NCI-H2107 treated with DMSO at 0.1 percent for 48 hours (cell line): Measurements from ENCODE around the gene SERINC1.
A peak's percentile ranks its signal among the peaks of the same experiment; 100 is the strongest.
"Not testable (repeated sequence)": the region's sequence is repeated elsewhere in the genome, so short reads cannot be mapped to it uniquely, and the experiment has no call there.

ENCODE experiments used
- DNase-seq: peaks from one replicate; lab custom pipeline; 2025; ENCODE audit not compliant: unreplicated experiment; lab: John Stamatoyannopoulos, UW

SERINC1 gene

DNA sequence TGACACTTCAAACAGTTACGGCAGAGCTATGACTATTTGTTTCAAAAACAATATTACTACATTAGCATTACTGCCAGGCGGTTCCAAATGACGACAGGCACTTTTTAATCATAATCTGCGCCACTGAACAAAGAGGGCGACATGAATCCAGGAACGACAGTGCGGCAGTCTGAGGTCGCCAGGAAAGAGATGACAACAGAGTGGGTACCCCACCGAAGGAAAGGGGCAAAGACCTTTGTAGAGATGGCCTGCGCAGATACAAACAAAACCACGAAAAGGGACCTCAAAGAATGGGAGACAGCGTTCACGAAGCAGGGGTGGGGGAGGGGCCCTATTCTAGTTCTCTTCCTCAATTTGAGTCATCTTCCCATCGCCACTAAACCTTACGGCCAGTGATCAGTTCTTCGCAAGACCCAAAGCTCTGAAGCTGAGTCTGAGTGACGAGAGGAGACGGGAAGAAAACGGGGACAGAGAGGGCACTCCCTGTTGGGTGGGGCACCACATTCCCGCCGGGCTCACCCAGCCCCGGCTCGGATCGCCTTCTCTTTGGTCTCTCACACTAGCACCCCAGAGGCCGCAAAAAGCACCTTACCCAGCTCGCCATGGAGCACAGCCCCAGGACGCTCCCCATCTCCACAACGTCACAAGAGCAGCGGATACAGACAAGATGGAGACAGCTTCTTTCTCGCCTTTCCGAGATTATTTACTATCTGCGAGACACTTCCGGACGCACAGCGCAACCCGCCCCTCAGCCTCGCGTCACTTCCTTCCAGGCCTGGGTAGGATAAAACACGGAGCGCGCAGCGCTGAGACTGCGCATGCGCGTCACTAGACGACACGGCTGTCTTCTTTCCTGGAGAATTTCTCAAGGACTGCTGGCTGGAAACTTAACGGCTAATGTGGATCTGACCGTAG lies at the start of gene SERINC1:
Gene SERINC1 (minus strand): TSS at position 701 of the 915 bp plus-strand sequence. CDS start 70 bp downstream, at position 631.
- peak; percentile 89 for DNase-seq

DNA sequence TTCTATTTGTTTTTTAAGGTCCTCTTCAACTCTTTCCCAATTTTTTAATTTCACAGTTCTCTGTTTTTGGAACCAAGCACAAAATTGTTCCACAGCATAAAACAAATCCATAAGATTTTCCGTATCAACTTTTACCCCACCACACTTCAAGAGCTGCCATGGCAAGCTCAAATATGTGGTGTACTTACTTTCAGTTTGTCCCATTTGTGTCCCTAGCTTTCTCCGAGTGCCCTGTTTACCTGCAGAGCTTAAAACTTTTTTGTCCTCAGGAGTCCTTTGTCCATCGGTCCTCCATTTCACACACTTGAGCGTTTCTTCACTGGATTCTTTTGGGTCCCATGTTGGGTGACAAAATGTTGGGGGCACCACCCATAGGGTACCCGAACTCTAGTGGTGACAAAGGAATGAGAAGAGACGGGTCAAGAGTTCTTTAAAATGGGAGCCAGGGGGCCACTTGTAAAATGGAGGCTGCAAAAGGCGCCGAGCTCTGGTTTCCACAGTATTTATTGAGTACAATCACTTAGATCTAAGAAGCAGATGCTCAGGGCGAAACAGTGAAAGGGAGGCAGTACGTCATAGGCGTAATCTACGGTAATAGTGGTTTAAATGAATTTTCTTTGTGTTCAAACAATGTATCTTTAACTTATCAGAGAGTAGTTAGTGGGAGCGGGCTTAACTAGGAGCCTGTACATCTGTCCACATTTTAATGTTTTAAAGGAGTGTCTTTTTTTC lies 39.8 kb upstream of the SERINC1 start:
- peak; percentile 26 for DNase-seq

DNA sequence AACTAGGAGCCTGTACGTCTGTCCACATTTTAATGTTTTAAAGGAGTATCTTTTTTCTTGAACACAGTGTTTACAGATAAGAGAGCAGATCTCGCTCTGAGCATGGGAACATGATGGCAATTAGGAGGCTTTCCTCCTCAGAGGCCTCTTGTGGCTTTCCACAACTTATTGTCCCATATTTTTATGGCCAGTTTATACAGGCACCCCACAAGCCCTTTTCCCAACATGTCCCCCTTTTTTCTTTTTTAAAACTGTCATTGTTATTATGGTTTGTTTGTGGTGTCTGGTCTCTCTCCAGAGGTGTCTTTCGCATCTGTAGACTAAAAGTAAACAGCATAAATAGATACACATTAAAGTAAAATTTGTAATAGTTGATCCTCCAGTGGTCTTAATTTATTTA lies 33.6 kb upstream of the SERINC1 start:
- DNase-seq, result not testable (repeated sequence)

DNA sequence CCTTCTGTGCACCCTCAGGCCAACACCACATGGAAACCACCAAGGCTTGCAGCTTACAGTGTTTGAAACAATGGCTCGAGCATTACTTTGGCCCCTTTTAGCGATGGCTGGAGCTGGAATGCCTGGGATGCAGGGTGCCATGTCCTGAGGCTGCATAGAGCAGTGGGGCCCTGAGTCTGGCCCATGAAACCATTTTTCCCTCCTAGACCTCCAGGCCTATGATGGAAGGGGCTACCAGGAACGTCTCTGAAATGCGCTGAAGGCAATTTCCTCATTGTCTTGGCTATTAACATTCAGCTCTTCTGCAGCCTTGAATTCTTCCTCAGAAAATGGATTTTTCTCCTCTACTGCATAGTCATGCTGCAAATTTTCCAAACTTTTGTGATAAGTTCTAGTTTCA lies 29.9 kb upstream of the SERINC1 start:
- DNase-seq, result no peak

DNA sequence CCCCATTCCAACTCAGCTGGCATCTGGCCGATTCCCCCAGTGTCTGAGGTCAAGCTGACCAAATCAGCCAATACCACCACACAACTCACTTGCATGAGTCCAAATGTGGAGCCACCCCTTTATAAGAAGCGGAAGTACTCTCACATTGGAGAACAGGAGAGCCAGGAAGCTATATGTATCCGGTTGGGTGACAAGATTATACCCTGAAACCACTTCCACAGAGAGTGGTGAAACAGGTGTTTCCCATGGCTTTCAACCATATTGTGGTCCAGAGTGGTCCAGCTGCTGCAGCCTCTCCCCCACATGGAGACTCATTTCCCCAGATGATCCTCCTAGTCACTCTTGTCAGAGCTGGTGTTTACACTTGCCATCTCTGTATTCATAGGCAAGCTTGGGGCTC lies 24.0 kb upstream of the SERINC1 start:
- DNase-seq, result no peak

DNA sequence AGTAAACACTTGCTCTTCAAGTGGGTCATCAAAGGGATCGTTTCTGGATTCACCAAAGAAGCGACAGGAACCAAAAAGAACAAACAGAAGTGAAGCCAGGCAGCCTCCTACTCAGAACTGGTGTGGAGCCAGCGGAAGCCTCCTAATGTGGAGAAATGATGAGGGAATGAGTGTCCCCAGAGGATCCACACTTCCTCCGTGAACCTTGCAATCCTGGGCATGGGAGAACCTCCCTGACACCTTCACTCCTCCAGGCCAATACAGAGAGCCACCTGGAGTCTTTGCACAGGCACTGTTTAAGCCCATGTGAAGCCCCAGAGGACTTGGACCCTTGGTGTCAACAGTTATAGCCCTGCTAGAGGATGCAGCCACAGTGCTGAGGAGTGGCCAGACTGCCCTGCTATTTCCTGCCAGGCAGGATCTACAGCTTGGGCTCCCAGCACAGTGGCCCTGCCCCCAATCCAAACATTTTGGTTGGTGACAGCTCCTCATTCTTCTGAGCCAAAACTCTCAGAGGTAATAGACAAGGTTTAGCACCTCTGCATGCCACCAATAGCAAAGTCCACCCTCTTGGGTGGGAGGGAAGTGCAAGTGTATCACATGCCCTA lies 23.2 kb upstream of the SERINC1 start:
- DNase-seq, result no peak

DNA sequence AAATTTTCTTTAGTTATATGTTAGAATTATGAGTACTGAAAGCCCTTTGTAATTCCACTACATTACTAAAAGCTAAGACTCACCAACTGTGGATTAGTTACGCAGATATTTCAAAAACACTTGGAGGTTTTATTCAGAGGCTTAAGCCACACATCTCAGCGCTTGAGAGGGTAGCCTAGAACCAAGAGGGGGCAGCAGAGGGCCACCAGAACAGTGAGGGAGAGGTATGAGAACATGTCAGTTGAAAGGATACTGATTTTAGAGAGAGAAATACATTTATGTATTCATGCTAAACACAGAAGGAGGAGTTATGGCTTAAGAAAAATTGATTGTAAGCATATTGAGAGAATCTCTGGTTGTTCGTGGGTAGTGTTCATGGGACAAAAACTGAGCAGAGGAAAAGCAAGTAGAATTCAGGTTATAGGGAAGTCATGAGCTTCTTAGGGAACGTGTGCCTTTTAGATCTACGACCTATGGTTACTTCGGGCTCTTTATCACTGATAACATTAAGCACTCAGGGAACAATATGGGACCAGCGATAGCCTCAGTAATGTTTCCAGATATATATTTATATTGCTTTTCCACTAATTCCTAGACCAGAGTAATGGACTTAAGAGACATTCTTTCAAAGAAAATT lies 20.4 kb upstream of the SERINC1 start:
- DNase-seq, result peak; percentile 70

DNA sequence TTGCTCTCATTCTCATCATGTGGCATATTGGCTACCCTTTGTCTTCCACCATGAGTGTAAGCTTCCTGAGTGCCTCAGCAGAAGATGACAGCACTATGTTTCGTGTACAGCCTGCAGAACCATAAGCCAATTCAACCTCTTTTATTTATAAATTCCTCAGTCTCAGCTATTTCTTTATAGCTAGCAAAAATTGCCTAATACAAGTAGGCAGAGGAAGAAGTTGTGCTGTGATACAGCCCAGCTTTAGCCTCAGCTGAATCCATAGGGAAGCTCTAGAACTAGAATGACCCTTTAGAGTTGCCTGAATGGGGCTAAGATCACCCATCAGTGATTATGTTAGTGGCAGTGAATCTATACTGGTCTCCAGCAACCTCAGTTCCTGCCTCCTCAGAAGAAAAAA lies 19.0 kb upstream of the SERINC1 start:
- no peak for DNase-seq

DNA sequence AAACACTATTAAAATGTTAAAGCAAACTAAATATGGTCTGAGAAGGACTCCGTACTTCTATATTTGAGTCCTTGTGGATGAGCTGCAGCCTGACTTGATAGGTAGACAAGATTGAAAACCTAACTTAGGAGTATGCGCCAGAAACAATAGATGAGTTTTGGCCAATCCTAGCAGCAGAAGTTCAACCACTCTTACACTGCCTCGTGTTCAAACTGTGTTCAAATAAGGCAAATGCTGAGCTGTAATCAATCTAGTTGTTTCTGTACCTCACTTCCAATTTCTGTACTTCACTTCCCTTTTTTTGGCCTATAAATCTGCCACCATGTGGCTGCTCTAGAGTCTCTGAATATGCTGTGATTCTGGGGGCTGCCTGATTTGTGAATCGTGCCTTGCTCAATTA lies 13.2 kb upstream of the SERINC1 start:
- DNase-seq, result no peak

DNA sequence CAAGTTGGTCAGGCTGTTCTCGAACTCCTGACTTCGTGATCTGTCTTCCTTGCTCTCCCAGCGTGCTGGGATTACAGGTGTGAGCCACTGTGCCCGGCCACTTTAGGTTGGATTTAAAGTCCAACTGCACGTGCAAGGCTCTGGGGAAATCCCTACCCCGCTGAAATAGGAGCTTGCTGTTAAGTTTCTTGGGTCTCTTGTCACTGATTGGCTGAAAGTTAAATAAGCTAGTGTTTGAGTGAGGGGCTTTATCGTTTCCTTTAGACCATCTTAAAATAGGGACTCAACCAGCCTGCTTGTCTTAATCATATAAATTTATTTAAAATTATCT lies 11.1 kb upstream of the SERINC1 start:
- DNase-seq, result no peak

DNA sequence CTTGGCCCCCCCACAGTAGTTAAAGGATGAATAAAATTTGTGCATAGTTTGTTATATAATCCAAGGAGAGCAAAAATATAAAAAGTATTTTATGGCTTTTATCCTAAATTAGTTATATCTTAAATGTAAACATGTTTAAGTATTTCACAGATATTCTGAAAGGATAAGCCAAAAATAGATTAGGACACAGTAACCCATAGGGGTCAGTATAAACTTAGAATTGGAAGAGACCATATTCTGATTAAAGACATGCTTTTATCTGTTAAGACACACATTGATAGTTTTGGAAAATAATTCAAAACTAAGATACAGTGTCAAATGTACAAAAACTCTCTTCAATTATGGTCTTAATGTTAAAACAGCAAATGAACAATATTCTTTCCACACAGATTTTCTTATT lies 4.5 kb upstream of the SERINC1 start:
- DNase-seq, result peak; percentile 6

DNA sequence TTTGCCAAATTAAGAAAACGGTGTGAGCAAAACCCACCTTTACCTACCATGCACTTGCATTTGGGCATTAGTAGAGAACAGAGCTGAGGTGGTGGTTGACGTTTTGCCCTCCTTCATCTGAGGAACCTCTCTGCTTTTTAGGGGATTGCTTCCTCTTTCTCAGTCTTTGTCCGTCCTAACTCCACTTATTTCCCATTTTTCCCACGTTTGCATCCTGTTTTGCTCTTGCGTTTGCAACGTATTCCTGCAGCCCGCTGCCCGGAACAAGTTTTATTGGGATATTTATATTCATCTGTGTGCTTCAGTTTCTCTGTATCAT lies 374 bp upstream of the SERINC1 start:
- DNase-seq, result no peak

DNA sequence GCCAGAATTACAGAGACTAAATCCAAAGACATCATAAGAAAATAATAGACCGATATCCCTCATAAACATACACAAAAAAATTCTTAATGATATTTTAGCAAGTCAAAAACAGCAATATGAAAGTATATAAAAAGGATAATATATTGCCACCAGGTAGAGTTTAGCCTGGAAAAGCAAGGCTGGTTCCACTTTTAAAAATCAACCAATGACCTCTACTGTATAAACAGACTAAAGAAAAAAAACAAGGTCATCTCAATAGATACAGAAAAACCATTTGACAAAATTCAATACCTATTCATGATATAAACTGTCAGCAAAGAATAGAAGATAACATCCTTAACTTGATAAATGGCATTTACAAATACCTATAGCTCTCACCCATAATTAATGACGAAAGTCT lies 9.7 kb downstream of the SERINC1 start:
- no peak for DNase-seq

DNA sequence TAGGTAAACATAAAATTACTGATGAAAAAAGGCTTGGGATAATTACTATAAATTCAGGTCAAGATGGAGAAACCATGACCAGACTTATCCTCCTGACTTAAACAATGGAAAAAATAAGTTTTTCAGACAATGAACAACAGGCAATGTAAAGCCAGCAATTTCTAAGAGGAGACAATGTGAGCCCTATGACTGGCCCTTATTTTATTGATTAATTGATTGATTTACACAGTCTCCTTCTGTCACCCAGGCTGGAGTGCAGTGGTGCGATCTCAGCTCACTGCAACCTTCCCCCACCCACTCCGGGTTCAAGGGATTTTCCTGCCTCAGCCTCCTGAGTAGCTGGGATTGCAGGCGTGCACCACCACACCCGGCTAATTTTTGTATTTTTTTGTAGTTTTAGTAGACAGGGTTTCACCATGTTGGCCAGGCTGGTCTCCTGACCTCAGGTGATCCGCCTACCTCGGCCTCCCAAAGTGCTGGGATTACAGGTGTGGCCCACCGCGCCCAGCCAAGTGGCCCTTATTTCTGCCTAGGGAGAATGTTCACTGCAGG lies 11.7 kb downstream of the SERINC1 start:
- not testable (repeated sequence) for DNase-seq

DNA sequence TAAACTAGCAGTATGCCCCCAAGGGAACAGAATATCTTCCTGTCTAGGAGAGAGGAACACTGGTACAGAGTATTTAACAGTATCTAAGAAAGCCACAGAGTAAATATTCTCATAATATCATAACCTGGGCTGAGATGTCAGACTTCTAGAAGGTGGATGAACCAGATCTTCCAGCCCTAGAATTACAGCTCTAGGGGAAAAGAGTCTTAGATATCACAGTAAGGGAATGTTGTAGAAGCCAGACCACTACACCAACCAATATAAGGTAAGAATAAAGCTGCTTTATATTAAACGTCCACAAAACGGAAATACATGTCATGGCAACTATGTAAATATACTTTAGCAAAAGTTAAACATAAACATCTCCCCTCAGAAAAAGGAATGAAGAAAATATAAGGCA lies 12.4 kb downstream of the SERINC1 start:
- DNase-seq, result no peak

DNA sequence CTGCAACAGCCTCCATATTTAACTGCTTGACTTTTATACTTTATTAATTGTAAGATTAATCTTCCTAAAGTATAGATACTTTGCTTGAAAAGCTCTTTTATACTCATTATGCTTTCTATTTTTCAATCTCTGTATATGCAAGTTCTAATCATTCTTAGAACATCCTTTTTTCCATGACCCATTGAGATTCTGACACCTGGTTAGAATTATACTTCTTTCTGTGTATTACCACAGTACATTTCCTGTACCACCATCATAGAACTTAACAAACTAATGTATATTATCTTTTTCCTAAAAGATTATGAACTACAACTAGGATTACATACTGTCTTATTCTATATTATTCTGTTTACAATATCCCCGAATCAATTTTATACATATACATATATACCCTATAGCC lies 13.5 kb downstream of the SERINC1 start:
- no peak for DNase-seq

DNA sequence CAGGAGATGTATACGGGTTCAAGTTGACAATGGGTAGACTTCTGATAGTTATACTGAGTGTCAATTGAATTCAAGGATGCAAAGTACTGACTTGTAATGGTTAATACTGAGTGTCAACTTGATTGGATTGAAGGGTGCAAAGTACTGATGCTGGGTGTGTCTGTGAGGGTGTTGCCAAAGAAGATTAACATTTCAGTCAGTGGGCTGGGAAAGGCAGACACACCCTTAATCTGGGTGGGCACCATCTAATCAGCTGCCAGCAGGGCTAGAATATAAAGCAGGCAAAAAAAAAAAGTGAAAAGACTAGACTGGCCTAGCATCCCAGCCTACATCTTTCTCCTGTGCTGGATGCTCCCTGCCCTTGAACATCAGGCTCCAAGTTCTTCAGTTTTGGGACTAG lies 16.5 kb downstream of the SERINC1 start:
- not testable (repeated sequence) for DNase-seq

DNA sequence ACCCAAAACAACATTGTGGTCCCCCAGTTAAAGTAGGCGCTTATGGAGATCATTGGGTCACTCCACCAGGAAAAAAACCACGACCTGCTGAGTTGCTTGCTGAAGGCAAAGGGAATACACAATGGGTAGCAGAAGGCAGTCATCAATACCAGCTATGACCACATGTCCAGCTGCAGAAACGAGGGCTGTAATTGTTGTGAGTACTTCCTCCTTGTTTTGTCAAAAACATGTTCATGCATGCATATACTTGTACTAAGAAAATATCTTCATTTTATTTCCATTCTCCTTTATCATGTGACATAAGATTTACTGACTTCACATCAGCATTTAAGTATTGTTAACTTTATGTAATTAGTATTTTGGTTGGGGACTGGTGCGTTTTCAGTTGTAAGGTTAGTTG lies 16.9 kb downstream of the SERINC1 start:
- DNase-seq, result no peak

DNA sequence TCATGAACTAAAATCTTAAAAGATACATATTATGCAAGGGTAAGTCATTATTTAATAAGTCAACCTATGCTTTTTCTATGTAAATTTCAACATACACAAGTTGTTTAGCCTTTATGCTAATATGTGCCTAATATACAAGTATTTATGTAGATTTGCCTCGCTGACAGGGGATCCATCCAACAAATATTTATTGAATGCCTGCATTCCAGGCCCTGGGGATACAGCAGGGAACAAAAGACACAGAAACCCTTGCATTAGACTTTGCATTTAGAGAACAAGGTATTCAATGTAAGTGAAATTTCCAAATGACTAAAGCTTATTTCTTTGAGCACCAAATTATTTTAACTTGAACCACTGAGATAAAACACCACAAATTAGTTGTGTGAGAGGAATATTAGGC lies 19.1 kb downstream of the SERINC1 start:
- no peak for DNase-seq

DNA sequence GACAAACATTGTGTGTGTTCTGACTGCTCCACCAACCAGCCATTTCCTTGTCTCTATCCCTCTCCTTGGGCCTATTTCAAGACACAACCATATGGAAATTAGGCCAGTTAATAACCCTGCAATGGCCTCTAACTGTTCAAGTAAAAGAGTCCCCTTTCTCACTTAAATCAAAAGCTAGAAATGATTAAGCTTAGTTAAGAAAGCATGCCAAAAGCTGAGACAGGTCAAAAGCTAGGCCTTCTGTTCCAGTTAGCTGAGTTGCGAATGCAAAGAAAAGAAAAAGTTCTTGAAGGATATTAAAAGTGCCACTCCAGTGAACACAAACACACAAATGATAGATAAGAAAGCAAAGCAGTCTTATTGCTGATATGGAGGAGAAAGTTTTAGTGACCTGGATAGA lies 22.5 kb downstream of the SERINC1 start:
- DNase-seq, result no peak

DNA sequence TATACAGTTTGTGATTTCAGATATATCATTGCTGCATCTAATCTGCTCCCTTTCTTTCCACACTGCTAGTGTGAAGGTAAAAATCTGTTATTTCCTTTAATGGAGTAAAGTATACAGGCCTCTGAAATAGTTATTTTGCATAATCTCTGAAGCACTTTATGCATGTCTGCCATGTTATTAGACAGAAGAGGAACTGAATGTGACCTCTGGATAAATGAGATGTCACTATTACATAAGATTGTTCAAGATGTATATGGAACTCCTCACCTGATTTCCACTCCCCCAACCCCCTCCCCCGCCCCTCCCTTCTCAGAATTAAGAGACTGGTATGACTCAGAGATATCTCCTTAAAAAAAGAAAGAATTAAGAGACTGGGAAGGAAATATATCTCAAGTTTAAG lies 26.3 kb downstream of the SERINC1 start:
- DNase-seq, result no peak
